GM12801 (cell line): Measurements from ENCODE around the gene MAP2.

ENCODE experiments used
- TF ChIP-seq, protein P1 (sequence below): IDR thresholded peaks from one replicate; pipeline ENCODE4 v1.5.1; 2011; ENCODE audit warnings: control low read depth; ENCODE audit not compliant: insufficient read length; ENCODE audit errors: extremely low read depth

The MAP2 gene

DNA sequence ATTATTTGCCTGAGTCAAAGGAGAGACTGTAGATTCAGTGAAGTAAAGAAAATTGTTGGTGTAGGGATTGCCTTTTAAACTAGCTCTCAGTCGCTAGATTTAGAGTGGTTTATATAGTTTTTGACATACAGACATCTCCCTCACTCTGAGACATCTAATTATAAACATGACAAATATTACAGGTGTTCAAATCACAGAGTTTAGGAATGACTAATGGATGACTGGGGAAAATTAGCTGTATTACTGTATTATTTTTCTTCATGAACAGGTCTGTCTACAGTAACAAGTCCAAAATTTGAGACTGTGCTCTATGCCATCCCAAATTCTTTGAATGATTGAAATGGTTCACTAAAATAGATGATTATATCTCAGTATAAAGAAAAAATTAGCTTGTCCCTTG, 40.0 kb downstream of the MAP2 start:
- TF ChIP-seq, protein P1, sequence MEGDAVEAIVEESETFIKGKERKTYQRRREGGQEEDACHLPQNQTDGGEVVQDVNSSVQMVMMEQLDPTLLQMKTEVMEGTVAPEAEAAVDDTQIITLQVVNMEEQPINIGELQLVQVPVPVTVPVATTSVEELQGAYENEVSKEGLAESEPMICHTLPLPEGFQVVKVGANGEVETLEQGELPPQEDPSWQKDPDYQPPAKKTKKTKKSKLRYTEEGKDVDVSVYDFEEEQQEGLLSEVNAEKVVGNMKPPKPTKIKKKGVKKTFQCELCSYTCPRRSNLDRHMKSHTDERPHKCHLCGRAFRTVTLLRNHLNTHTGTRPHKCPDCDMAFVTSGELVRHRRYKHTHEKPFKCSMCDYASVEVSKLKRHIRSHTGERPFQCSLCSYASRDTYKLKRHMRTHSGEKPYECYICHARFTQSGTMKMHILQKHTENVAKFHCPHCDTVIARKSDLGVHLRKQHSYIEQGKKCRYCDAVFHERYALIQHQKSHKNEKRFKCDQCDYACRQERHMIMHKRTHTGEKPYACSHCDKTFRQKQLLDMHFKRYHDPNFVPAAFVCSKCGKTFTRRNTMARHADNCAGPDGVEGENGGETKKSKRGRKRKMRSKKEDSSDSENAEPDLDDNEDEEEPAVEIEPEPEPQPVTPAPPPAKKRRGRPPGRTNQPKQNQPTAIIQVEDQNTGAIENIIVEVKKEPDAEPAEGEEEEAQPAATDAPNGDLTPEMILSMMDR: no peak

DNA sequence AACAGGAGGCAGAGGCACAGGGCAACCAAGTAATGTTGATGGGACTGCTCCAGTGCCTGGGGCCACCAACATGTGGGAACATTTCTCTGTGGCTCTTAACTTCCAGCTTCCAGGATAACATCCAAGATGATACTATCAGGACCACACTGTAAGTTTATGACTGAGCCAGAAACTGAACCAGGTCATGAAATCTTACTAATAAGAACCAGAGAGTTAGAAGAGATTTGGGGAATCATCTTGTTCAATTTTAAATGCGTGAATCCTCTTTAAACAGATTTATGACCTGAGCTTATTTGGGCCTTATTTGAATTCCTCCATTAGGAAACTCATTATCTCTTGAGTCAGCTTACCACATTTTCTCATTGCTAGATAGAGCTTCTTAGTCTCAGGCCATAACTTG, 45.0 kb downstream of the MAP2 start:
- TF ChIP-seq, protein P1: no peak

DNA sequence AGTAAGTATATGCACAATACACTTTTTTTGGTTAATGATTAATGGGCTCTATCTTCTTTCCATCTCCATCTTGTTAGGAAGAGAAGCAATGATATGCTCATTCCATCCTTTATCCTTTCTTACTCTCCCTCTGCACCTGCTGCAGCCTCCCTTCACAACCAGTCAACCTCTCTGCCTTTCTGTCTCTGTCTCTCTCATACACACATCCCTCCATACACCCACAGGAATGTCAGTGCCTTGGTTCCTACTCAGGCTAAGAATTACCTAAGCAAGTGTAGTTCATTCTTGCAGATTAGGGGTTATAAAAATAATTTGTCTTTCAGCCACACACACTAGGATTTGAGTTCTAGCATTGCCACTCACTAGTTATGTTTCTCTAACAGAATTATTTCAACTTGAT, 45.6 kb downstream of the MAP2 start:
- TF ChIP-seq, protein P1: no peak

DNA sequence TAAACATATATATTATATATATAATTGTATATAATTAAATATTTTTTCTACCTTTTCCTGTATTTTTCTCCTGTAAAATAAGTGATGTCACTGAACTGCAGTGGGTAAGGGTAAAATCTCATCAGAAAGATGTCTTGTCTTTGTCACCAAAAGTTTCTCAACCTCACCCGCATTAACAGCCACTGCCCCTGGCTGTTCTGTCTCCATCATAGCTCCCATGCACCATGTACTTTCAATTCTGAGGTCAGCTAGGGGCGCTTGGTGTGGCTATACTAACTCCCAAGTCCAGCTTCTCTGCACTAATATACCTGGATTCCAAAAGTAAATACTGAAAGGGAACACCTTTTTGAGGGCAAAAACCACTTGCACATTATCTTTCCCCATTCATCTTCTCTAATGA, 46.6 kb downstream of the MAP2 start:
- TF ChIP-seq, protein P1: no peak

DNA sequence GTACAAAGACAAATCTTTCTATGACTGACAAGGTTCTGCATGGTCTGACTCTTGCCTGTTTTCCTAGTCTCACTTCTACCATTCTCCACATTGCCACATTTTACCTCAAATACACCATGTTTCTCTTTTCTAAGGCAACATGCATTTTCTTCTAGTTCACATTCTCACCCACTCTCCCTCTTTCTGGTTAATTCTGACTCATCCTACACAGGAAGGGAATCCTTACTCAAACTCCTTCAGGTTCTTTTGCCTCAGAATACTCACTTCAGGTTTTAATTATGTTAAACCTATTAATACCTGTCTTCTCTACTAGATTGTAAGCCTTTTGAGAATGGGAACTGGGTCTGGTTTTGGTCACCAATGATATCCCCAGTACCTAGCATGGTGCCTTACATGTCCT, 47.2 kb downstream of the MAP2 start:
- TF ChIP-seq, protein P1: no peak

DNA sequence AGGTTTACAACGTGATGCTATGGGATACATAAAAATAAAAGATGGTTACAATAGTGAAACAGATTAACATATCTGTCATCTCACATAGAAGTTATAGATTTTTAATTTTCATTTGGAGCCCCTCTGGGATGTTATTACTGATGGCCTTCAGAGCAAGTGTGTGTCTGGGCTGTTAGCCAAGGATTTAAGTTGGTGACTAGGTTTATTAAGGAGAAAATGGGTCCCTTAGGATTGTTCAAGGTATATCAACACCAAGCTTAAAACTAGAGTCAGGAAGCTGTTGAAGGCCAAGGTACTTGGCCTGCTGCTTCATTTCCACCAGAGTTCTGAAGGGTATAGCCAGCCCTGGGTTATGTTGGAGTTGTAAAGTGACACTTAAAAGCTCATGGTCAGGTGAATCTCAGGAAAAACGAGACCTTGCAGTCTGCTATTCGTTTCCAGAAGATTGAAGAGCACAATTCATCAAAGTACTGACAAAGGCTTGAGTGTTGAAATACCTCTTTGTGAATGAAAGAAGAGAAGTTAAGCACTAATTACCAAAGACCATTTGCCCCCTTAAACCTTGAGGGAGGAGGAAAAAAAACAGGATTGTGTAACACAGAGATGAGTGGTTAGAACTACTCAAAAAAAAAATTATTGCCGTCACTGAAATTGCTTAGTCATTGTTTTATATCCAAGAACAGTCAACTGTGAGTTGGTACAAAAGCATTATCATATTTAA, 48.4 kb downstream of the MAP2 start:
- TF ChIP-seq, protein P1: no peak

DNA sequence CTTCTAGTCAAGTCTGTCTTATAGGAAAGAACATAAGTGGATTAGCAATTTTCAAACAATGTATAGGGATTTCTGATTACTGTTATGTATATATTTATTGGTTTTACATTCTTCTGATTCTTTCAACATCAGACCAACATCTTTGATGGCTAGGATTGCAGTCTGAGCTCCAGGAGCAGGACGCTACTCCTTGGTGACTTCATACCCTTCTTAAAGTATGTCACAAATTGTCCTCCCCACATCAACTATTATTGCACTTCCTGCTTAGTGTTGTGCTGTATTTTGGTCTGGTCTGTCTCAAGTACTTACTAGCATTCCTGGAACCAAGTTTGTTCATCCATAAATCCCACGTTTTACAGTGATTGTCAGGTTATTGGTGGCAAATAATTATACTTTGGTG, 49.0 kb downstream of the MAP2 start:
- TF ChIP-seq, protein P1: no peak
